ENCODE measurements around the gene PPP4R1. TPM values are rescaled to one million over a fixed set of nuclear protein-coding genes. Genes with fewer than 3 reads are reported as not detected.
"Not testable (repeated sequence)": the region's sequence is repeated elsewhere in the genome, so short reads cannot be mapped to it uniquely, and the experiment has no call there.

Gene PPP4R1
- total RNA-seq, 1 donor from 2014 or later = 114 TPM

DNA sequence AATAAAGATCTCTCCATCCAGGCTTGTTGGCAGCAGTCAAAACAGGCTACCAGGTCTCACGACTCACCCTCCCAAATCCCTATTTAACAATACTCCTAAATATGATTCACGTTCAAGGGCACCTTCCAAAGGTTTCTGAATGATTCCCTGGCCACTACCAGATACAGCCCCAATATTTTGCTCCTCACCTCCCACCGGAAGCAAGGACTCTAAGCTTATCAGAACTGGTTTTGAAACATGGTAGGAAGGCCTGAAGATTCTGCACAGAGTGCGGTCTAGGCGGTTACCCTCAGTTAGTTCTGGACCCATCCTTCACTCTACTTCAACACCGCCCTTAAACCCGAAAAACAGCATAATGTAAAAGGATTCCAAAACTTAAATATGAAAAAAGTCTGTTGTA, 5.2 kb downstream of the PPP4R1 start:
- TF ChIP-seq, protein P1, sequence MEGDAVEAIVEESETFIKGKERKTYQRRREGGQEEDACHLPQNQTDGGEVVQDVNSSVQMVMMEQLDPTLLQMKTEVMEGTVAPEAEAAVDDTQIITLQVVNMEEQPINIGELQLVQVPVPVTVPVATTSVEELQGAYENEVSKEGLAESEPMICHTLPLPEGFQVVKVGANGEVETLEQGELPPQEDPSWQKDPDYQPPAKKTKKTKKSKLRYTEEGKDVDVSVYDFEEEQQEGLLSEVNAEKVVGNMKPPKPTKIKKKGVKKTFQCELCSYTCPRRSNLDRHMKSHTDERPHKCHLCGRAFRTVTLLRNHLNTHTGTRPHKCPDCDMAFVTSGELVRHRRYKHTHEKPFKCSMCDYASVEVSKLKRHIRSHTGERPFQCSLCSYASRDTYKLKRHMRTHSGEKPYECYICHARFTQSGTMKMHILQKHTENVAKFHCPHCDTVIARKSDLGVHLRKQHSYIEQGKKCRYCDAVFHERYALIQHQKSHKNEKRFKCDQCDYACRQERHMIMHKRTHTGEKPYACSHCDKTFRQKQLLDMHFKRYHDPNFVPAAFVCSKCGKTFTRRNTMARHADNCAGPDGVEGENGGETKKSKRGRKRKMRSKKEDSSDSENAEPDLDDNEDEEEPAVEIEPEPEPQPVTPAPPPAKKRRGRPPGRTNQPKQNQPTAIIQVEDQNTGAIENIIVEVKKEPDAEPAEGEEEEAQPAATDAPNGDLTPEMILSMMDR (IDR thresholded peaks at IDR 0.05) = no peak
- no peaks in the 10 kb centered on the region for H3K27me3 ChIP-seq (ENCODE audit: low read depth)
- DNase-seq (no peak), ATAC-seq (no peak)
- no peak overlapping the region for H3K4me3 ChIP-seq
- intact Hi-C loops (cut with DNase I) = no loop called here
- no peaks in the 10 kb centered on the region for H3K9me3 ChIP-seq
- H3K4me1 ChIP-seq = peaks cover 53% of the 10 kb centered on the region
- no peak overlapping the region for H3K27ac ChIP-seq
- peaks cover 24% of the 10 kb centered on the region for H3K36me3 ChIP-seq

DNA sequence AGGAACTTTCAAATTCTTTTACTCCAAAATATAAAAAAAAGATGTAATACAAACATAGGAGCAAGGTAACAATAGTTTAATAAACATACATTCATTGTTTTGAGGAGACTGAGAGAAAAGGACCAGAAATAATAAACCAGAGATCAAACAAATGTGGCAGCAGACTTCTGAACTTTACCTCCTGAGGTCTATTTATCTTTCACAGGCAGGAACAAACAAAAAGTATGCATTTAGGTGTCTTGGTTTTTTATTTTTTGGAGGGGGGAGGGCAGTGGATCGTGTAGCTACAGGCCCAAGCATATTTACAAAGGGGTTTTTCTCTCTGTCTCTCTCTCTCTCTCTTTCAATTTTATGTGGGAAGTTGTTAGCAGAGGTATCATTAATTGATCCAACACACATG, 5.6 kb downstream of the PPP4R1 start:
- Histone ChIP-seq H3K27ac (peak overlapping the region; percentile 5), H3K9me3 (no peaks in the 10 kb centered on the region), H3K4me3 (no peak overlapping the region), H3K36me3 (peaks cover 24% of the 10 kb centered on the region), H3K27me3 (ENCODE audit: low read depth) (no peaks in the 10 kb centered on the region), H3K4me1 (peaks cover 53% of the 10 kb centered on the region)
- TF ChIP-seq, protein P1 (IDR thresholded peaks at IDR 0.05) = no peak
- ATAC-seq (no peak), DNase-seq (no peak)
- intact Hi-C loops (cut with DNase I) = no loop called here

DNA sequence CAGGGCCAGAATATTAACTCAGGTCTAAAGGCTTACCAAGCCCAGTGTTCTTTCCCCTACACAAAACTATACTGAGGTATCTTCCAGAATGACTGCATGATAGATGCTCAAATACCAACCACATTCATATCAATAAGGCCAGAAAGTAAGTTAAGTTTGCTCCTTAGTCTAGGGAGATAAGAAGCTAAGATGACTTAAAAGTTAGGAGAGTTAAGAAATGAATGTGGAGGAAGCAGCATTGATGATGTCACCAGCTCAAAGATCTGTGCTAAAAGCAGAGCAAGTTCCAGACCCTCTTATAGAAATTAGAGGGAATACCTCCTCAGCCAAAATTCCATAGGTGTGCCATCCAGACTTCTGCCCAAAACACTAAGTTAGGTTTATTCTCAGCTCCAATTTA, 6.1 kb downstream of the PPP4R1 start:
- Histone ChIP-seq H3K27me3 (ENCODE audit: low read depth) (no peaks in the 10 kb centered on the region), H3K4me1 (peaks cover 50% of the 10 kb centered on the region), H3K4me3 (no peak overlapping the region), H3K27ac (peak overlapping the region; percentile 5), H3K9me3 (no peaks in the 10 kb centered on the region), H3K36me3 (peaks cover 24% of the 10 kb centered on the region)
- TF ChIP-seq, protein P1 (IDR thresholded peaks at IDR 0.05) = no peak
- intact Hi-C loops (cut with DNase I) = no loop called here
- ATAC-seq (no peak), DNase-seq (no peak)

DNA sequence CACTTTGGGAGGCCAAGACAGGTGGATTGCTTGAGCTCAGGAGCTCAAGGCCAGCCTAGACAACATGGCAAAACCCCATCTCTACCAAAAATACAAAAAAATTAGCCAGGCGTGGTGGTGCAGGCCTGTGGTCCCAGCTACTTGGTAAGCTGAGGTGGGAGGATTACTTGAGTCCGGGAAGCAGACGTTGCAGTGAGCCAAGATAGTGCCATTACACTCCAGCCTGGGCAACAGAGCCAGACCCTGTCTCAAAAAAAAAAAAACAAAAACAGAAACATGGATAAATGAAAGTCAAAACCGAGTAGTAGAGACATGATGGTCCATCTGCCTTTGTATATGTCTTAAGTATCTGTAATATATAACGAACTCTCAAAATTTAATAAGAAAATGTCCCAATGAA, 7.2 kb downstream of the PPP4R1 start:
- intact Hi-C loops (cut with DNase I); DNase-seq; ATAC-seq; H3K27ac ChIP-seq; H3K9me3 ChIP-seq; H3K4me3 ChIP-seq; H3K27me3 ChIP-seq (ENCODE audit: low read depth): not testable (repeated sequence)
- Histone ChIP-seq H3K4me1 (peaks cover 38% of the 10 kb centered on the region), H3K36me3 (peaks cover 24% of the 10 kb centered on the region)

DNA sequence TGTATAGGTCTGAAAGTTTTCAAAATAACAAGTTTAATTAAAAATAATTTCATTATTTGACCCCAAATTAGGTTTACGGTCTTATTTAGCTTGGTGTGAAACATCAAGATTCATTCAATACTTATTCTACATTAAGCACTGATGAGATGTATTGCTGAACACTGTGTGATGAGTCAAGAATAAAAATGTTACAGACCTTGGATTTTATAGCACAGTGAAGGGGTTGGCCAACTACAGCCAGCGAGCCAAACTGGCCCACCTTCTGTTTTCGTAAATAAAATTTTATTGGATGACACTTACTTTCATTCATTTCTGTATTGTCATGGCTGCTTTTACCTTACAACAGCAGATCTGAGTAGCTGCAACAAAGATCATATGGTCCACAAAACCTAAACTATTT, 8.3 kb downstream of the PPP4R1 start:
- H3K27me3 ChIP-seq (ENCODE audit: low read depth) = no peaks in the 10 kb centered on the region
- TF ChIP-seq, protein P1 (IDR thresholded peaks at IDR 0.05) = no peak

DNA sequence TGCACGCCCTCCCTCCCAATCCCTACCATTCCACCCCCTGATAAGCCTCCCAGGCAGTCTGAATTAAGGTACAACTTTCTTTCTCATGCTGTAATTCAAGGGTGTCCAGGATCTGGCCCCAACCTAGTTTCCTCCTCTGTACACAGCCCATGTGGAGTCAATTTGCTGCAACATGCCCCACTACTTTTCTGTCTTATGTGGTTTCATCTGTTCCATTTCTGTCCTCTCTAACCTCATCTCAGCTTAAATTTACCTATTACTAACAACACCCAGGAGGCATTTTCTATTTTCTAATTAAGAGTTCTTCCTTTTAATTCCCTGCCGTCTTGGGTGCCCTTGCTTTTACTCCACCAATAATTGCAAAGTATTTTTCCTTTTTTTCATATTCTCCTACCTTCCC, 10.0 kb downstream of the PPP4R1 start:
- intact Hi-C loops (cut with DNase I) = no loop called here
- peaks cover 6% of the 10 kb centered on the region for H3K36me3 ChIP-seq
- H3K4me1 ChIP-seq = peaks cover 23% of the 10 kb centered on the region
- DNase-seq (no peak), ATAC-seq (no peak)
- TF ChIP-seq, protein P1 (IDR thresholded peaks at IDR 0.05) = no peak
- no peaks in the 10 kb centered on the region for H3K27me3 ChIP-seq (ENCODE audit: low read depth)
- no peak overlapping the region for H3K27ac ChIP-seq
- peaks cover 18% of the 10 kb centered on the region for H3K9me3 ChIP-seq
- H3K4me3 ChIP-seq = no peak overlapping the region

More for the DNA sequence above, 8.3 kb downstream of the PPP4R1 start:
- no peak for DNase-seq
- Histone ChIP-seq H3K27ac (no peak overlapping the region), H3K9me3 (peaks cover 1% of the 10 kb centered on the region), H3K36me3 (peaks cover 13% of the 10 kb centered on the region), H3K4me3 (no peak overlapping the region), H3K4me1 (peaks cover 27% of the 10 kb centered on the region)
- no peak for ATAC-seq
- intact Hi-C loops (cut with DNase I) = no loop called here
